ENCODE measurements around the gene CXCL11.

CXCL11 gene

GRCh38 chr4:76013540-76013939 is 22.3 kb downstream of the CXCL11 start:
- DNase-seq (ENCODE audit: insufficient read length, low spot score) (no peak), FAIRE-seq (no peak)
- TF ChIP-seq POU2F2 (IDR thresholded peaks at IDR 0.05; ENCODE audit: low read depth, low read length) (no peak), PAX5 (IDR thresholded peaks at IDR 0.05; ENCODE audit: insufficient read depth, low read length, severe bottlenecking) (no peak), SPI1 (IDR thresholded peaks at IDR 0.05; ENCODE audit: low read depth, low read length) (no peak), POLR2A (IDR thresholded peaks at IDR 0.05; ENCODE audit: low read depth, low read length) (no peak)

GRCh38 chr4:76012388-76012801 is 23.5 kb downstream of the CXCL11 start:
- DNase-seq (ENCODE audit: insufficient read length, low spot score) (no peak), FAIRE-seq (no peak)

GRCh38 chr4:76011700-76012387 is 24.0 kb downstream of the CXCL11 start:
- no peak for DNase-seq (ENCODE audit: insufficient read length, low spot score)
- TF ChIP-seq SPI1 (IDR thresholded peaks at IDR 0.05; ENCODE audit: low read depth, low read length) (peak; percentile 60), POLR2AphosphoS5 (IDR thresholded peaks at IDR 0.05; ENCODE audit: low read depth, low read length) (no peak)
- FAIRE-seq = peak; percentile 80

More at GRCh38 chr4:76012388-76012801, 23.5 kb downstream of the CXCL11 start:
- TF ChIP-seq TAF1 (IDR thresholded peaks at IDR 0.05; ENCODE audit: low read depth, low read length) (no peak), POLR2A (IDR thresholded peaks at IDR 0.05; ENCODE audit: low read depth, low read length) (no peak), POLR2AphosphoS5 (IDR thresholded peaks at IDR 0.05; ENCODE audit: low read depth, low read length) (no peak), POU2F2 (IDR thresholded peaks at IDR 0.05; ENCODE audit: low read depth, low read length) (no peak), PAX5 (IDR thresholded peaks at IDR 0.05; ENCODE audit: insufficient read depth, low read length, severe bottlenecking) (no peak), SPI1 (IDR thresholded peaks at IDR 0.05; ENCODE audit: low read depth, low read length) (no peak)

GRCh38 chr4:76011018-76011670 is 24.7 kb downstream of the CXCL11 start:
- no peak for FAIRE-seq
- no peak for DNase-seq (ENCODE audit: insufficient read length, low spot score)
- TF ChIP-seq PAX5 (IDR thresholded peaks at IDR 0.05; ENCODE audit: insufficient read depth, low read length, severe bottlenecking) (no peak), POLR2A (IDR thresholded peaks at IDR 0.05; ENCODE audit: low read depth, low read length) (no peak), SPI1 (IDR thresholded peaks at IDR 0.05; ENCODE audit: low read depth, low read length) (no peak), POU2F2 (IDR thresholded peaks at IDR 0.05; ENCODE audit: low read depth, low read length) (no peak)

- FAIRE-seq (no peak), DNase-seq (ENCODE audit: insufficient read length, low spot score) (no peak)
- no peak for TF ChIP-seq POLR2AphosphoS5 (IDR thresholded peaks at IDR 0.05; ENCODE audit: low read depth, low read length)
- no peak for TF ChIP-seq POU2F2 (IDR thresholded peaks at IDR 0.05; ENCODE audit: low read depth, low read length)
- TF ChIP-seq POLR2A (IDR thresholded peaks at IDR 0.05; ENCODE audit: low read depth, low read length) = no peak
- no peak for TF ChIP-seq TAF1 (IDR thresholded peaks at IDR 0.05; ENCODE audit: low read depth, low read length)
- no peak for TF ChIP-seq PAX5 (IDR thresholded peaks at IDR 0.05; ENCODE audit: insufficient read depth, low read length, severe bottlenecking)
Observed at GRCh38 chr4:76010576-76010975, 25.3 kb downstream of the CXCL11 start.

GRCh38 chr4:76009311-76009710 is 26.6 kb downstream of the CXCL11 start:
- FAIRE-seq (no peak), DNase-seq (ENCODE audit: insufficient read length, low spot score) (no peak)
- TF ChIP-seq POLR2A (IDR thresholded peaks at IDR 0.05; ENCODE audit: low read depth, low read length) = no peak
- TF ChIP-seq SPI1 (IDR thresholded peaks at IDR 0.05; ENCODE audit: low read depth, low read length) = no peak
- TF ChIP-seq POU2F2 (IDR thresholded peaks at IDR 0.05; ENCODE audit: low read depth, low read length) = no peak
- TF ChIP-seq POLR2AphosphoS5 (IDR thresholded peaks at IDR 0.05; ENCODE audit: low read depth, low read length) = no peak
- no peak for TF ChIP-seq PAX5 (IDR thresholded peaks at IDR 0.05; ENCODE audit: insufficient read depth, low read length, severe bottlenecking)
- no peak for TF ChIP-seq TAF1 (IDR thresholded peaks at IDR 0.05; ENCODE audit: low read depth, low read length)

GRCh38 chr4:76007089-76007862 is 28.6 kb downstream of the CXCL11 start, which contains the start of gene CXCL9:
CXCL9 (minus strand) TSS chr4:76007509; CDS start chr4:76007449, 60 bp downstream.
- FAIRE-seq = no peak
- DNase-seq (ENCODE audit: insufficient read length, low spot score) = no peak
- TF ChIP-seq TAF1 (IDR thresholded peaks at IDR 0.05; ENCODE audit: low read depth, low read length) (no peak), SPI1 (IDR thresholded peaks at IDR 0.05; ENCODE audit: low read depth, low read length) (no peak), POU2F2 (IDR thresholded peaks at IDR 0.05; ENCODE audit: low read depth, low read length) (no peak), PAX5 (IDR thresholded peaks at IDR 0.05; ENCODE audit: insufficient read depth, low read length, severe bottlenecking) (no peak), POLR2A (IDR thresholded peaks at IDR 0.05; ENCODE audit: low read depth, low read length) (no peak), POLR2AphosphoS5 (IDR thresholded peaks at IDR 0.05; ENCODE audit: low read depth, low read length) (no peak)

GRCh38 chr4:76003620-76004019 is 32.2 kb downstream of the CXCL11 start:
- no peak for TF ChIP-seq POLR2A (IDR thresholded peaks at IDR 0.05; ENCODE audit: low read depth, low read length)
- no peak for TF ChIP-seq TAF1 (IDR thresholded peaks at IDR 0.05; ENCODE audit: low read depth, low read length)
- no peak for TF ChIP-seq POLR2AphosphoS5 (IDR thresholded peaks at IDR 0.05; ENCODE audit: low read depth, low read length)
- no peak for TF ChIP-seq POU2F2 (IDR thresholded peaks at IDR 0.05; ENCODE audit: low read depth, low read length)
- no peak for TF ChIP-seq SPI1 (IDR thresholded peaks at IDR 0.05; ENCODE audit: low read depth, low read length)
- TF ChIP-seq PAX5 (IDR thresholded peaks at IDR 0.05; ENCODE audit: insufficient read depth, low read length, severe bottlenecking) = no peak
- DNase-seq (ENCODE audit: insufficient read length, low spot score) = no peak
- FAIRE-seq = no peak

GRCh38 chr4:76003035-76003434 is 32.8 kb downstream of the CXCL11 start:
- DNase-seq (ENCODE audit: insufficient read length, low spot score) (no peak), FAIRE-seq (peak; percentile 68)
- TF ChIP-seq POLR2A (IDR thresholded peaks at IDR 0.05; ENCODE audit: low read depth, low read length) = no peak
- no peak for TF ChIP-seq PAX5 (IDR thresholded peaks at IDR 0.05; ENCODE audit: insufficient read depth, low read length, severe bottlenecking)
- TF ChIP-seq TAF1 (IDR thresholded peaks at IDR 0.05; ENCODE audit: low read depth, low read length) = no peak
- TF ChIP-seq POU2F2 (IDR thresholded peaks at IDR 0.05; ENCODE audit: low read depth, low read length) = no peak
- TF ChIP-seq SPI1 (IDR thresholded peaks at IDR 0.05; ENCODE audit: low read depth, low read length) = no peak
- no peak for TF ChIP-seq POLR2AphosphoS5 (IDR thresholded peaks at IDR 0.05; ENCODE audit: low read depth, low read length)
